GM19397 (cell line): ENCODE results near the gene RSRC1.
"Not testable (repeated sequence)": the region's sequence is repeated elsewhere in the genome, so short reads cannot be mapped to it uniquely, and the experiment has no call there.

ENCODE experiments used
- ATAC-seq: cut with Tn5 transposase; IDR thresholded peaks from one replicate; pipeline ENCODE4 v1.9.1; 2021; ENCODE audit warnings: mild to moderate bottlenecking, moderate library complexity; ENCODE audit not compliant: unreplicated experiment

RSRC1 gene

DNA sequence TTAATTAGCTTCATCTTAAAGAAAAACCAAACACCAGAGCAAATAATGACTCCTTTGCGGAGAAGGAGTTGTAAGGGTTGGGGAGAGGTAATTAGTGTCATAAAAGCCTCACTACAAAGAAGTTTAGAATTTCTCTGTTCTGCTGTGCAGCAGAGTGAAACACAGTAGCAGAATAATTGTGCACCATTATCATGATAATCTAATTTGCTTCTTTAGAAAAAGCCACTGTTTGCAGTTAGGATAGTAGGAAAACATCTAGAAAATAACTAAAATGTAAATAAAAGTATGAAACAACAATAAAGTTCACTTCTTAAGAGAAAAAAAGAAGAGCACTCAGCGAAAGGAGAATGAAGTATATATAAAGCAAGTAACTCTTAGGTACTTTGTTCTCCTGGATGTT, 9.2 kb upstream of the RSRC1 start:
- no peak for ATAC-seq

DNA sequence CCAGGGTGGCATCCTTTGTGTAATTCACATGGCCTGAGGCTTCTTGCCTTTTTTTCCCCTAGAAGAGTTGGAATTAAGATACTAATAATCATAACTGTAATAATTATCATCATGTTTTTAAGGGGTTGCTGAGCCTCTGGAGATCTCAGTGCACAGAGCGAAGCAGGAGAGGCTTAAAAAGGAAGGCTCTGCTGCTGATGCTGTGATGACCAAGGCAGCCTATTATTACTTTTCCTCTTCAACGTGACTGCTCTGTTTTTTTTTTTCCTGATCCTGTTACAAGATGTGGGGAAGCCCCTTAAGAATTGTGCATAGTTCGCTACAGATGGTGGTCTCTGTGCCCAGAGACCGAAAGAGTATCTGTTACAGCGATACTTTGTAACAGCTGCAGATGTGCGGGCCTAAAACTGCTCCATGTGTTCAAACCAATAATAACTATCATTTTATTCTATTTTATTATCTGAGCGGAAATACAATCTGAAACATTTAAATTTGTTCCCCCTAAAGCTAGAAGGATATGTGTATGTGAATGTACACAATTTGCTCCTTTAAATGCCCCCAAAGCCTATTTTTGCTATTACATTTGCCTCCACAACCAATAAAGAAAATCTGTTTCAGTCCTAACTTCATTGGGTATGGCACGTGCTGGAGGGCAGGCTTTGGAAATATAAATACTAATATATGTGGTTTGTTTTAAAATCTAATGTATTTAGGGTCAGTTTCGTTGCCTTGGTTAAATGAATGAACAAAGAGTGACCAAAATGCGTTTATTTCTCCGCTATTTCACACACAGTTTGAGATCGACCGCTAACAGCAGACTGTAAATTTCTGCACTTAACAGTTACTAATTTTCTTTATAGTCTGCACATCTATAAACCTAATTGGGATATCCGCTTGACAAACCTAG, 8.3 kb upstream of the RSRC1 start:
- no peak for ATAC-seq

DNA sequence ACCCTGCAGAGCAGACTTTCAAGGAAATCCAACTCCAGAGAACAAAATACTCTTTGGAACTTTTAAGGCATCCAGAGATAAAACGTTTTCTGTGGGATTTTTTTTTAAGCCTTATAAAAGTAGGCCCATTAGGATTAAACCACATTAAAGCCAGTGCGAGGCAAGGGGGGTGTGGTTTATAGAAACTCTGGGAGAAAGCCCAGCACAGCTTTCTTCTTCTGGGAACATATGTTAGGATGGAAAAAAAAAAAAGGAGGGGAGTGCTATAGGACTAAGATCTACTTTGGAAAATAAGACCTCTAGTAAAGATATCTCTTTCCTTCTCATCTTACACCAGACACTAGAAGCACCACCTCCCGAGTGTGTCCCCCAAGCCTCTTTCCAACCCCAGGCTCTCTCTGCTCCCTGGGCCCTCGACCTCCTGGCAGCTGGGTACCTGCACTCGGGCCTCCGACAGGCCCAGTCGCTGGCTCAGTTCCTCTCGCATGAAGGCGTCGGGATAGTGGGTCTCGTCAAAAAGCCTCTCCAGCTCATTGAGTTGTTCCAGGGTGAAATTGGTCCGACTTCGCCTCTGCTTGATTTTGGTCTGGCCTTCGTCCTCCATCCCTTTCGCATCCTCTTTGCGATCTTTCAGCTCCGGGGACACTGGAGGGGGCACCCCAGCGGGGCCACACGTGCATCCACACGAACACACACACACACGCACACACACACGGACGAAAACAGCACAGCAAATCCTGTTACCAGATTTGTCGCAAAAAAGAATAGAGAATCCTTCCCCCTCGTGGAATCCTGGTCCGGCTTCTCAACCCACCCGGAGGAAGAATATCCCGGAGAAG, 7.4 kb upstream of the RSRC1 start:
- ATAC-seq: no peak

- no peak for ATAC-seq
Observed at GRCh38 chr3:158103081-158103886, 6.6 kb upstream of the RSRC1 start.

DNA sequence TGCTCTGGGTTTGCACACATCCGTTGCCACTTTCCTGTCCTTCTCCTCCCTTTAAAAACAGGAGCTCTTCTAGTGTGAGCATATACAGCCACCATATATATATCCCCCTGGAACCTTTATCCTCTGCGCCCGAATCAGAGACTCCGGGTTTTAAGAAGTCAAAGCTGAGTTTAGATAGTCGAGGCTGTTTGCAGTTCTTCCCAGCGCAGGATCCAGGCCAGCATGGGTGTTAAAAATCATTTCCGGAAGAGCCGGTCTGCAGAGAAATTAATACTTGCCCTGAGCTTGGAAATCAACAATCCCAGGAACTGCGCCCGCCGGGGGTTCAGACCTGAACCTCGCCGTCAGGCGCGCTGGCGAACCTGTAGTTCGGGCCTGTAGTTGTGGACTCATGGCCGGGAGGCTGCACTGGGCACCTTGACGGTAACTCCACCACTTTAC, 6.0 kb upstream of the RSRC1 start:
- no peak for ATAC-seq

GRCh38 chr3:158104431-158104921, 5.4 kb upstream of the RSRC1 start:
- ATAC-seq: no peak

DNA sequence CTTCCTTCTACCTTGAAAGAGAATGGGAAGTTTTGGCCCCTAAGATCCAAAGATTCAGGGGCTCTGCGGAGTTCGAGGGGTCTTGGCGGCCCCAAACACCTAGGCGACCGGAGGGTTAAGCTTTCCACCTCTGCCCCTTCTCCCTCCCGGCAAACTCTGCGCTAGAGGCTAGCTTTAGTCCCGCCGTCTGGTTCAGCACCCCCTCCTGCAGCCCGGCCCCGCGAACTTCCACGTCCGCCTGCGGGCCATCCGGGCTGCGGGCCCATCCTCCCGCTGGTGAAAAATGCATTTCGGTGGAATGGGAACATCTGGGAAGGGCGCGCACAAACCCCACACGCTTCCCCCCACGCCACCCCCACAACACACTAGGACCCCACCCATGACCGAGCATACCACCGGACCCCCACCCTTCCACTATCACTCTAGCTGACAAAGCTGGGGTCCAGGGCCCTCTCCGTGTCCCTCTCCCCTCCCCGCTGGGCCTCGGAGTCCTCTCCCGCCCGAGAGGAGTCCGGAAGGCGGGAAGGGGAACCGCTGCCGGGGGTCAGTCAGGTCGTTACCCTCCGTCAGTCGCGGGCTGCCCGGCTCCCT, 4.7 kb upstream of the RSRC1 start:
- no peak for ATAC-seq

DNA sequence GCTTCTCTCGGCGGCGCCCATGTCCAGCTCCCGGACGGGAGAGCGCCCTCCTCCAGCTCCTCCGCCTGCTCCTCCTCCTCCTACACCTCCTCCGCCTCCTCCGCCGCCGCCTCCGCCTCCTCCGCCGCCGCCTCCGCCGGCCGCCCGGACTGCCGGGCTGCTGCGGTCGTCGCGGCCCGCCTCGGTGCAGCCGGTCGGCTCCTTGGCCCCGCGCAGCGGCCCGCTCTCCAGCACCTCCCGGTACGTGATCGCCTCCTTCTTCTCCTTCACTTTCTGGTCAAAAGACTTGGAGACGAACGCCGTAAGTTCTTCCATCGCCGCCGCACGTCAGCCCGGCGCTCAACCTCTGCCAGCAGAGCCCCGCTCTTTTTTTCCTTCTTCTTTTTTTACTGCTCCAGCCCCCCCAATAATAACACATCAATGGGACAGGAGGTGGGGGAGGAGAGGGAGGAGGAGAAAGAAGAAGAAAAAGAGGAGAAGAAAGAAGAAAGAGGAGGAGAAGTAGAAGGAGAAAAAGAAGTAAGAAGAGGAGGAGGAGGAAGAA, 4.1 kb upstream of the RSRC1 start:
- no peak for ATAC-seq

GRCh38 chr3:158106766-158107471, 3.0 kb upstream of the RSRC1 start:
- no peak for ATAC-seq

DNA sequence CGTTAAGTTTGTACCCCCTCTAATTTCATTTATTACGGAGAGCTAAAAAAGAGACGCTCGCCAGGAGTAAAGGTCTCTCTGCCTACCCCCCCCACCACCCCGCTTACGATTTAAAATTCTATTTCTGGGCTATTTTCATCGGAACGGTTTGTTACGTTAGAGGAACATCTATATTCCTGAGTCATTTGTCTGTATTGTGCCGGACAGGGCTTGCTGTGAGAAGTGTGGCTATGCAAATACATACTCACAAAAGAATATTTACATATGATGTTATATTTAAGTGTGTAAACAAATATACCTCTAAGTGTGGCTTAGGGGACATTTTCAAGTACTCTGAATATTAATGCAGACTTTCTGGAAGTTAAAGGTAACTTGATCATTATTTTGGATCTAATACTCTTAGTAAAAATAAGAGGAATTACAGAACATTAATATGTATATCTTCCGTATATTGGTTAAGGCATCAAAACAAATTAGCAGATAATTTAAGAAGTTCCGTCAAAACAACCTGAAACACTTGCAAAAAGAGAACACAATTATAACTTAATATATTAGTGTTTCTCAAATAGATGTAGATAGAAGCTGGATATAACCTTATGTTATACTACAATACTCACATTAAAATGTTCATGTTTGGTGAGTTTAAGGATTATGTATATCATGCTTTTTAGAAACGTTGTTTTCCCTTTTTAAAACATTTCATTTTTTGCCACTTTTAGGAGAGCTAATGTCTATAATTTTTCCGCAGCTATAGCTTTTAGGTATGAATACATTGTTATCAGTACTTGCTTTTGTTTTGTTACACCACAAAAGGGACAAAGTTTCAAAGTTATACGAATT, 2.1 kb upstream of the RSRC1 start:
- no peak for ATAC-seq

GRCh38 chr3:158108445-158108985, 1.4 kb upstream of the RSRC1 start:
- ATAC-seq: no peak

- peak; percentile 4 for ATAC-seq
Observed at GRCh38 chr3:158109295-158109803, 540 bp upstream of the RSRC1 start.

GRCh38 chr3:158110658-158111018, 749 bp downstream of the RSRC1 start:
- ATAC-seq: no peak

GRCh38 chr3:158111861-158112260, 2.0 kb downstream of the RSRC1 start:
- ATAC-seq: no peak

DNA sequence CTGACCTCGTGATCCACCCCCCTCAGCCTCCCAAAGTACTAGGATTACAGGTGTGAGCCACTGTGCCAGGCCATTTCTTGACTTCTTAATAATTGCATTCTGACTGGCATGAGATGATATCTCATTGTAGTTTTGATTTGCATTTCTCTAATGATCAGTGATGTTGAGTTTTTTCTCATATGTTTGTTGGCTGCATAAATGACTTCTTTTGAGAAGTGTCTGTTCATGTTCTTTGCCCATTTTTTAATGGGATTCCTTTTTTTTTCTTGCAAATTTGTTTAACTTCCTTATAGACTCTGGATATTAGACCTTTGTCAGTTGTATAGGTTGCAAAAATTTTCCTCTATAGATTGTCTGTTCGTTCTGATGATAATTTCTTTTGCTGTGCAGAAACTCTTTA, 3.7 kb downstream of the RSRC1 start:
- not testable (repeated sequence) for ATAC-seq

DNA sequence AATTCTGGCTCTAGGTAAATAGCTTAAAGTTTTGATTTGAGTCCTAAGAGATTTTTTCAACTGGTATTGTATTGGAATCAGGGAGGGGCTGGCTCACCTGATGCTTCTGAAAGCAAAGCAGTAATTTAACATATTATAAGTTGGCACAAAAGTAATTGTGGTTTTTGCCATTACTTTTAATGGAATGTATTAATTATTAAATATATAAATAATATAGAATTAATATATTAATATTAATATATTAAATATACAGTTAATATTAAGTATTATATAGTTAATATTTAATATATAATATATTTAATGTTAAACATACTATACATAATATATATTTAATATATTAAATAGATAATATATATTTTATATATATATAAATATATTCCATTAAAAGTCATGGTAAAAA, 10.4 kb downstream of the RSRC1 start:
- no peak for ATAC-seq

- ATAC-seq: peak; percentile 66
Observed at GRCh38 chr3:158121295-158121694, 11.4 kb downstream of the RSRC1 start.

- ATAC-seq: not testable (repeated sequence)
Observed at GRCh38 chr3:158122721-158123120, 12.8 kb downstream of the RSRC1 start.
